ENCODE results near the gene POU6F2.

POU6F2 gene

DNA sequence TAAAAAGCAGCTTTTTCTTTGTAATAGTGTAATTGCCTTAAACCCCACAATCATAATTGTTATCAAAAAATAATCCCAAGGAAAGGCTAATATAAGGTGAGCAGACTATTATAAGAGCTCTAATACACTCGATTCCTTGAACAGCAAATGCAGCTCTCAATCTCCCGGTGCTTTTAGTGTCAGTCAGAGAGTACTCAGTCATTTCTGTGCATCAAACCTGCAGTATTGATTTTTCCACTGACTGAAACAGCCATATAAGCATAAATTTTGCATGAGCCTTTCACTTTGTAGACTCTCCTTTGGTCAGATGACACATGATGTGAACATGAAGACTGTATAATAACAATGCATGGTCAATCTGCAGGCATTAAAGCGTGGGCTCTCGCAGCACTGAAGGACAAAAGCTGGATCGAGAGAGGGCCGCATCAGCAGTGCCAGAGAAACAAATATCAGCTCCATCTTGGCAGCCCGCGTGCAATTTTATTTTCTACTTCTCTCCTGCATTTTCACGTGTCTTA lies 272.0 kb downstream of the POU6F2 start:
- DNase-seq (ENCODE audit: low read depth in 2 of 2), result no peak

DNA sequence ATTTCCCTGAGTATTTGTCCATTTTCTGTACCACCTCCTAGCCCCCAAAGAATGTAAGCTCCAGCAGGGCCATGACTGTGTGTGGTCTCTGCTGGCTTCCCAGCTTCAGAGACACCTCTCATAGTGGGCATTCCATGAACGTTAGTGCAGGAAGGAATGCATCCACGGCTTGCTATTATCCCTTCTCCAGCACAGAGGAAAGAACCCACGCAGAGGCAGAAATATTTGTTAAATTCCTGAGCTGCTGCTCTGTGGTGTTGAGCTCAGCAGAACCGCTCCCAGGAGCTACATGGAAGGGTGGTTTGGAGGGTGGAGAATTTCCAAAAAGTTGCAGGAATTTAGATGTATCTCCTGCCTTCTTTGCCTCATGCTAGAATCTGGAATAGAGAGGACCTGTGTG lies 275.2 kb downstream of the POU6F2 start:
- DNase-seq (ENCODE audit: low read depth in 2 of 2), result peak; percentile 73 to 75

DNA sequence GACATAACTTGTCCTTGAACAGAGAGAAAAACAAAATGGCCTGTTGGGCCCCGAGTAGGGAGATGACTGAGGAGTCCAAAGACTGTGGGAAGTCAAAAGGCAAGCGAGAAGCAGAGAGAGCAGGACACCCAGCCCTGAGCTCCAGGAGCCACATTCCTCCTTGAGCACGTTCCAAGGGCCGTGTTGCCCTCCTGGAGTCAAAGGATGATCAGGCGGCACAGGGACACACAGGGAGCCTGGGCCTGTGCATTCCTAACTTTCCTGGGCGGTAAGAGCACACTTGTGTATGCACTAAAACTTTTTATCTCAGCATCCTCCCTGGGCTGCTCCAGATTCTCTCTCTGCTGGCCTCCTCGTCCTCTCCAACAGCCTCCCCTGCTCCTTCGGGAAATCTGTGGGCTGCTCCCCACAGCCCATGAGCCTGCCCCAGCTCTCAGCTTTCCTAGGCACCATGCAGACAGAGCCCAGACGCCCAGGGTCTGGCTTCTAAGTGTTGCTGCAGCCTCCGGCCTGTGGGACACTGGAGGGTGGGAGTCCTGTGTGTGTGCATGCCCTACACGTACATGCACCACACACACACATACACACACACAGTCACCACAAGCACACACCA lies 281.8 kb downstream of the POU6F2 start:
- no peak for DNase-seq (ENCODE audit: low read depth in 2 of 2)

DNA sequence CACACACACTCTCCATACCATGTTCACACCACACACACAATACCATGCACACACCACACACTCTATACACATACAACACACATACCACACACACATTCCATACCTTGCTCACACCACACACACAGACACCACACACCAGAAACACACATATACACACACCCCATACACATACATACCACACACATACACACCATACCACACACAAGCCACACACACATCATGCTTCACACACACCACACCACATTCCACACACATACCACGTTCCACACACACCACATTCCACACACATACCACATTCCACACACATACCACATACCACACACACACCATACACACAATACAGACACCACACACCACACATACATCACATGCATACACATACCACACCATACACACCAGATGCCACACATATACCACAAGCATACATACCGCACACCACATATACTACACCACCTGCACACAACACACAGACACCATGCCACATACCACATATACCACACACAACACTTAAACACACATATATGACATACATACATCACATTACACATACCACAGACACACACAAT lies 282.7 kb downstream of the POU6F2 start:
- DNase-seq (ENCODE audit: low read depth in 2 of 2), result no peak

DNA sequence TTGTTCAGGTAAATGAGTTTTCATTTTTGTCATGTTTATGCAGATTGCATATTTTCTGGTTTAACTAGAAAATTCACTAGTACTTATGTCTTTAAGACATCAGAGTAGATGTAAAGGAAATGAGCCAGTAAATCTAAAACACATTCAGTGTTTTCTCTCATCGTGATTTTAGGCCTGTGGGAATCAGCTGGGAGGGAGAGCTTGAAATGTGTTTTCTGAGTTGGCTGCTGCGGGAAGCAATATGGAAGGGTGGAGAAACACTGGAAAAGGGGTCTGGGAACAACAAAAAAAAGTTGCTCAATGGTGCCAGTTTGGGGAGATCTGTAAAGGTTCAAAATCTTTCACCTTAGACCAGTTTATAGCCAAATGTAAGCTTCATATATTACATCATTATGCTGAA lies 284.1 kb downstream of the POU6F2 start:
- DNase-seq (ENCODE audit: low read depth in 2 of 2), result no peak

GRCh38 chr7:39265641-39266591 lies 288.2 kb downstream of the POU6F2 start:
- DNase-seq (ENCODE audit: low read depth in 2 of 2), result no peak

GRCh38 chr7:39269034-39269433 lies 291.3 kb downstream of the POU6F2 start:
- no peak for DNase-seq (ENCODE audit: low read depth in 2 of 2)

- DNase-seq (ENCODE audit: low read depth in 2 of 2), result no peak
These were observed 292.3 kb downstream of the POU6F2 start for GRCh38 chr7:39270018-39270417.

DNA sequence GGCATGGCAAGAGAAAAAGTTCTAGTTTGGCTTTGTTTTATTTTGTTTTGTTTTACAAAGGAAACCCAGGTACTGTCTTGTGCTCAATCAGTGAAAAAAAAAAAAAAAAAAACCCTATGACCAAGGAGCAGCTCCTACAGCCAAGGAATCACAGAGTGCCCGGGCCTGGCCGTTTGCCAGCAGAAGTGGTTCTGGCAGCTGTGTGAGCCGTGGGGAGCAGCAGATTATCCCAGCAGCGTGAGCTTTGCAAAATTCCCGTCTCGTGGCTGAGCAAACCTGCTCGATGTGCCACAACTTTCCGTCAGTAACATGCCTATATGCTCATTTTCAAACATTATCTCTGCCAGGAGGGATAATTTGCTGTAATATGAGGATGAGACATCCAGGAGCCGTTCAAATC lies 293.7 kb downstream of the POU6F2 start:
- no peak for DNase-seq (ENCODE audit: low read depth in 2 of 2)

- DNase-seq (ENCODE audit: low read depth in 2 of 2), result no peak
These were observed 294.4 kb downstream of the POU6F2 start for GRCh38 chr7:39272111-39272510.

- no peak for DNase-seq (ENCODE audit: low read depth in 2 of 2)
These were observed 295.0 kb downstream of the POU6F2 start for GRCh38 chr7:39272691-39273090.

GRCh38 chr7:39280337-39280736 lies 302.6 kb downstream of the POU6F2 start:
- no peak for DNase-seq (ENCODE audit: low read depth in 2 of 2)

DNA sequence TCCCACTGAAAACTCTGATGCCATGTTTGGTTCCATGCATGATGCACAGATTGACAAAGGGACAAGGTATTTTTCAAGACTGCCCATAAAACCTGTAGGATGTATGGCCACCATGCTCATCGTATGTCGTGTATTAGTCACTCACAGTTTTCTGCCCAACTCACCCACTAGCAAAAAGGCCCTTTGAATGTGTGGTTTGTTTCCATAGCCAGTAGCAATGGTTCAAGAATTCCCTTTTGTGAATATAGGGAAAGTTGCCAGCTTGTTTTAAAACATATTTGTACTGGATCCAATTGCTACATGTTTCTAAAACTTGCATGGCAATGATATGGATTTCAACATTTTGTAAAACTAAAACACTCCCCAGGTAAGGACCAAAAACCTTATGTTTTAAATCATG lies 307.5 kb downstream of the POU6F2 start:
- no peak for DNase-seq (ENCODE audit: low read depth in 2 of 2)

DNA sequence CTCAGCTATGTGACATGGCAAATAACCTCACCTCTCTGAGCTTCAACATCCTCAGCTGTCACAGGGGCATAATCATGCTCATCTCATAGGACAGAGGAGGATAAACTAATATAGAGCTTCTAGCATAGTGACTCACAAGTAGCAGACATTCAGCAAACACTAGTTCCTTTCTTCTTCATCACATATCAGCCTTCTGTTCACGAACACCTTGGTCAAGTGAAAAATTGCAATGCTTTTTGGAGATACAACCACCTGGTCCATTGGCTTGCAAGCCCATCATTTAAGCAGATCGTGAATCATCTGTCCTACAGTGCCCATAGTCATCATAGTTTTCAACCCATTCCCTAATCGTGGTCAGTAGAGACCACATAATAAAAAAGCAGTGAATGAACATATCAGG lies 310.6 kb downstream of the POU6F2 start:
- no peak for DNase-seq (ENCODE audit: low read depth in 2 of 2)

DNA sequence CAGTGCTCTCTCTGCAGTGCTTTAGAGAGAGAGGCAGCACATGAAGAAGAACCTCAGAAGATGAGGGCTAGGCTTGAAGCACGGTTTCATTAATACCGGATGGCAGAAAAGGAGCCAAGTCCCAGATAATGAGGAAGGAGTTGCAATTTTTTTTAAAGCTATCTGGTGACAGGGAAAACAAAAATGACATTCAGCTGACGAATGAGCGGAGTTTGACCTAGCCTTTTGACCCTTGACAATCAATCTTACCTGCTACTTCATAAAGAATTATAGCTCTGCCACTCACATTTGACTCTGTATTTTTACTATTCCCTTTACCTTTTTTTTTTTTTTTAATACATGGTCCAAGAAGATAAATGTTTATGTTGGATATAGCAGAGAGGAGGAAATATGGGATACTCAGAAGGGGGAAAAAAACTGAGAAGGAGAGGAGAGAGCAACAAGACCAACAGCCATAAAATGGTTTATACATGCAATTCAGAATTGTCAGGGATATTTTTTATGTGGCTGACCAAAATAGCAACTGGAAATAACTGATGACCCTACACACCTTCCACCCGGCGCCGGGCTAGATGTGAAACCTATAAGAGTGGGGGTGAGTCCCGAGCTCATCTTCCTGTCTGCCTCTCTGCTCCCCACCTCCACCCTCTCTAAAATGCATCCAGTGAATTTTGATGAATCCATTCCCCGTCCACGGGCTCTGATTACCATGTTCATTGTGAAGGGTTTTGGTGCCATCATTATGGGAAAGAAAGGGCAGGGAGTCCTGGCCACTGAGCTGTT lies 314.1 kb downstream of the POU6F2 start:
- no peak for DNase-seq (ENCODE audit: low read depth in 2 of 2)

DNA sequence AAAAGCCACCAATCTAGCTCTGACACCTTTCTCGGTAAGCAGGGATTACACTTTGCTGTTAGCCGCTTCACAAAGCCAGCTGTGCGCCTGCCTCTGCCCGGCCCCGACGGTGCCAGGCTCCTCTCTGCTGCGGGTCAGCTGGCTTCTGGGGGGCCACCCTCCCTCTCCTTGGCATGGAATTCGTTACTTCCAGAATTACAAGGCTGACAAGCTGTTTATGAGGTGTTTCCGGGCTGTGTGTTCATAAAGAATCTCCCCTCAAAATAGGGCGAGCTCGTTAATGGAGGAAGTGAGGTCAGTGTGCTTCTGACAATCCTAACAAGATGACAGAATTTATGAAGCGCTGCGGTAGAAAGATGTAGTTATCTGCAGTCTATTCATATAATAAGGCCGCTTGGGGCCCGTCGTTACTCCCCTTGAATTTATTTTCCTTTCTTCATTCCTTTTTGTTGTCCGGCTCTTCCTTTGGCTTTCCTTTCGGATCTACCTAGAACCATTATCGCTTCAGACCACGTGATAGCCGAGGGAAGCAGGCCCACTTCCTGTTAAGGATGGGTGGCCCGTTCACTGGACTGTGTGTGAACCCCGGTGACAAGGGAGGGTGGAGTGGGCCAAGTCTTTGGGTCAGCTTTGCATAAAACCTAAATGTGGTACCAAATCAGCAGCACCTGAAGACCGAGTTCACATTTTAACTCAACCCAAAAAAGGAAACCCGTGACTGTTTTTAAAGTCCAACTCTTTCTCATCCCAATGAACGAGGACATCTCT lies 315.5 kb downstream of the POU6F2 start:
- DNase-seq (ENCODE audit: low read depth in 2 of 2), result no peak

DNA sequence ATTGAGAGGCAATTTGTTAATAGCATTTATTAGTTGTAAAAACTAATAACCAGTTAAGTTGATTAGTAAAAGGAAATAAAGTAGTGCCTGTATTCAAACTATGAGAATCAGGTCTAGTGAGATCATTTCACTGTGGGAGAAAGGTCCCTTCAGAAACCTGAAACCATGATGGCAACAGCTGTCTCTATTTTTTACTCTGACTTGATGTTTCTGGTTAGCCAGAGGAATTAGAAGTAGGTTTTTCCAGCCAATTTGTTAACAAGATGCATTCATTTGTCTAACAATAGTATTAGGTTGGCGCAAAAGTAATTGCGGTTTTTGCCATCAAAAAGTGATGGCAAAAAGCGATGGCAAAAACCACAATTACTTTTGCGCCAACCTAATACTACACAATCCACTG lies 316.3 kb downstream of the POU6F2 start:
- DNase-seq (ENCODE audit: low read depth in 2 of 2), result no peak

GRCh38 chr7:39295796-39296195 lies 318.1 kb downstream of the POU6F2 start:
- DNase-seq (ENCODE audit: low read depth in 2 of 2), result no peak

DNA sequence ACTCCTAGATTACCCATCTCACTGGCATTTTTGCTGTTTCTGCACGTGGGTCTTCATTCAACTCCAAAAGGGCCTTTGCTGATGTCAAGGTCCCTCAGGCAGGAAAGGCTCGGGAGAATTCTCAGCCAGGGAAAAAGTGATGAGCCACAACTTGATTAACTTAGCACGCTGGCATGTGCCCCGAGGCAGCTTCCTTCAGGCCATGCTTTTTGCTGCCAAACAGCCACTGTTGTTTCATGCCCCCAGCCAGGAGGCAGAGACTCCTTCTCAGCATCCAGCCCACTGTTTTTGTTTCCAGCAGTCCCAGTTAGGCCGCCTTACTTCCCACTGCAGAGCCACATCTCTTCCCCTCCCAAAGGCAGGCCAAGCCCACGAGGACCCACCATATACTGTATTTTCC lies 322.0 kb downstream of the POU6F2 start:
- no peak for DNase-seq (ENCODE audit: low read depth in 2 of 2)

GRCh38 chr7:39300276-39300675 lies 322.6 kb downstream of the POU6F2 start:
- DNase-seq (ENCODE audit: low read depth in 2 of 2), result no peak

GRCh38 chr7:39301543-39301942 lies 323.8 kb downstream of the POU6F2 start:
- no peak for DNase-seq (ENCODE audit: low read depth in 2 of 2)
